ENCODE measurements around the gene LZIC.

Gene LZIC

GRCh38 chr1:9886092-9886742 is 57.0 kb downstream of the LZIC start:
- no peak for DNase-seq (ENCODE audit: low read depth in 2 of 2)

- DNase-seq (ENCODE audit: low read depth in 2 of 2) = no peak
Measured at GRCh38 chr1:9884805-9885204, 58.4 kb downstream of the LZIC start.

- no peak for DNase-seq (ENCODE audit: low read depth in 2 of 2)
Measured at GRCh38 chr1:9883585-9884449, 59.4 kb downstream of the LZIC start.

- DNase-seq (ENCODE audit: low read depth in 2 of 2) = no peak
Measured at GRCh38 chr1:9882945-9883303, 60.3 kb downstream of the LZIC start.

DNA sequence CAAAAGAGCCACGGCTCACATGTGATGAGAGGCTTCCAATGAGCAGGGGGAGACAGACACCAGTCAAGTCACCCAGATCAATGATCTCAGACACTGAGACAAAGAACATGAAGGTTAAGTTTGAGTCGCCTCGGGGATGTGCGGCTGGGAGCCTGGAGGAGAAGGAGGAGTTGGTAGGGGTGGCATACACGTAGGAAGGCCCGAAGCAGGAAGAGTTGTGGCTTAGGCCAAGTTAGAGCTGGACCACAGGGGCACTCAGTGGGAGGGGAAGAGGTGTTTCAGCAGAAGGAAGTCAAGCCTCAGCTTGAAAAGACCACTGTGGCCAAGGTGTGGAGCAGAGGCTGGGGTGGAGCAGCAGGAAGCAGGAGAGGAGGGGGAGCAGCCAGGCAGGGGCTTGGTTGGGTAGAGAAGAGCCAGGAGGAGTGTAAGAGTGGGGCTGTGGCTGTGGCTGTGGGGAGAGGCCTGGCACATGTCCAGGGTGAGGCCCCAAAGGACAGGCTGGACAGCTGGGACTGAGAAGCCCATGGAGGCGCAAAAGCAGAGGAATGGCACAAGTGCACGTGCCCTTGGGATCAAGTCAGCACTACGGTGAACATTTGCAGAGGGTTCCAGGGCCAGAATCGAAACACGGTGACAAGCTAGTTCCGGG is 60.8 kb downstream of the LZIC start:
- DNase-seq (ENCODE audit: low read depth in 2 of 2) = no peak

DNA sequence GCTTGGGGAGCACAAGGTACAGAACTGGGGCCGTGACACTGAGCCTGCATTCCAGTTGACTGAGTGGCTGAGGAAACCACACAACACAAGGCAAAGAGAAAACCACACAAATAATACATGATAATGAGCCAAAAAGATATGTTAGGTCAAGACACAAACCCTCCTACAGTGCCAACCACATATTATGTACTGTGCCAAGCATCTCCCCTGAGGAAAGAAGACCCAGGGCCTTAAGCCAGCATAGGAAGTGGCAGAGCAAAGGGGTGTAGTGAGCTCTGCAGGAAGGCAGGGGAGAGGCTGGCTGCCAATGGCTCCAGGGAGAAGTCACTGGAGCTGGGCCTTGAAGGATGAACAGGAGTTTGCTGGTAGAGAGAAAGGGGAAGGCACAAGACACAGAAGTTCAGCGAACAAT is 61.3 kb downstream of the LZIC start:
- no peak for DNase-seq (ENCODE audit: low read depth in 2 of 2)

Data from stimulated activated CD4-positive, alpha-beta T cell treated with anti-CD3 and anti-CD28 coated beads, Interleukin-4, amount 100 ng/mL, for 48 hours (primary cell).